Measurements from ENCODE around the gene DLK1. TPM values are rescaled to one million over a fixed set of nuclear protein-coding genes. Genes with fewer than 3 reads are reported as not detected.

Gene DLK1
- total RNA-seq, 2 experiments from 2014 or later: not detected

DNA sequence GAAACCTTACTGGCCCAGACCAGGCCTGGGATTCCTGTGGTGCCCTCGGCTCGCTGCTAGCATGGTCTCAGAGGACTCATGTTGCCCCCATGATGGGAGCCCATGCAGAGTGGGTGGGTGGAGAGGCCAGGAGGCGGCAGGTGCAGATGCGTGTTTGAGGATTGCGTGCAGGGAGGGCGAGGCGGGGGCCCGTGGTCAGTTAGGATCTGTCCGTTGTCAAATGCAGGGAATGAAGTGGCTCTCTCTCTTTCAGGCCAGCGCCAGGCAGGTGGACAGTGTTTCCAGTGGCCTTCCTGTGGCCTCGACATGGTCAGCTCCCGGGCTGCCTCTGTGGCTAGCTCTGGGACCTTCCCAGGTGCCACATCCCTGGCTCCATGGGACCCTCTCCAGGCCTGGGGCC is 39.3 kb upstream of the DLK1 start:
- H3K4me3 Mint-ChIP-seq: no peak overlapping the region
- H3K27ac Mint-ChIP-seq: no peak overlapping the region
- DNase-seq (no peak), ATAC-seq (no peak)
- no peaks in the 10 kb centered on the region for H3K4me1 Mint-ChIP-seq
- no peaks in the 10 kb centered on the region for H3K9me3 Mint-ChIP-seq (ENCODE audit: low read depth)
- H3K36me3 Mint-ChIP-seq: no peaks in the 10 kb centered on the region
- CTCF ChIA-PET: no interaction called here
- no peaks in the 10 kb centered on the region for H3K27me3 Mint-ChIP-seq

DNA sequence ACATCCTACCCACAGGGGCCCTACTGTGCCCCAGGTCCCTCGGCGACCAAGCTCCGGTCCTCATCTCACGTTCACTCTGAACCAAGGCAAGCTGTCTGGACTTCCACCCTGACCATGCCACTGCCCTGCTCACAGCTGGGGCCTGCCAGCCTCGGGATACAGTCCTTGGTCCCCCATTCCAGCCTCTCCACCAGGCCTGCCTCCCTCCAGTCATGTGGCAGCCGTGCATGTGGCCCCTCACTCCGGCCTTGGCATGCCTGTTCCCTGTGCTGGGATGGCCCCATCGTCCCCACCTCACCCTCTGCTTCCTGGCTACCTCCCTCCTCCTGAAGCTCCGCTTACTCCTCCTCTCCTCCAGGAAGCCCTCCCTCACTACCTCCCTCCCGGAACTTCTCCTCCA is 38.6 kb upstream of the DLK1 start:
- CTCF ChIA-PET: interaction anchor here (1.3 kb wide), 1 partner anchor 43 kb away, joined by 3 read pairs; no protein-coding TSS in a partner anchor
- ATAC-seq: no peak
- no peaks in the 10 kb centered on the region for H3K27me3 Mint-ChIP-seq

DNA sequence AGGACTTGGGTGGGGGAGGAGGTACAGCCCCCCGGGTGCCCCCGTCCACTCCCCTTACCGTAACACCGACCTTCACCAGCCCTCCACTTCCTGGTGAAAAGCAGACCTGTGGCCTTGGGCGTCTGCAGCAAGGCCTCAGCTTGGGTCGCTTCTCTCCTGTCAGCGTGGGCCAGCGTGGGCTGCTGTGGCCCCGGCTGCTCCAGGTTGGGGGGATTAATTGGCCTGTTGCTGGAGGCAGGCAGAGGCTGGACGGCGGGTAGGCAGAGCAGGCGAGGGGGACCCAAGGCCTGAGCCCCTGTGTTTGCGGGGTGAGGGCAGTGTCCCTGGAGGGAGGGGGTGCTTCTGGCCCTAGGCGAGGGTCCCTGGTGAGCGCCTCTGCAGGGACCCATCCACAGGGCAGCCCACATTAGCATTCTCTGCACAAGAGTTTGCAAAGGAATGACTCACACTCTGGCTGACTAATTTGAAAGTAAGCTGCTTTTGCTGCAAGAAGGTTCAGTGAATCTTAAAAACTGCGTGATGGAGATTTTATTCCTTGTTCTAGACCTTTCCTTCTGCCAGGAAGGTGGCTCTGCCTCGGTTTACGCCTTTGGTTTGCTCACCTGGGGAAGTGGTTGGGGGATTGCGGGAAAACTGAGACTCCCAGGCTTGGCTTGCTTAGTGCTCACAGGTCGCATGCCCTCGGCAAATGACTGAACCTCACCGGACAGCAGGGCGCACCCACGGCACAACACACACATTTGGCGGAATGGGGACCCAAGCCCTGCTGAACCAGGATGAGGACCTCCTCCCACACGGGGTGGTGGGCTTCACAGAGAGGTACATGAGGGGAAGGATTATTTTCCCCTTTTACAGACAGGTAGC is 37.9 kb upstream of the DLK1 start:
- Mint-ChIP-seq H3K4me1 (no peaks in the 10 kb centered on the region), H3K4me3 (no peak overlapping the region), H3K27me3 (no peaks in the 10 kb centered on the region), H3K9me3 (ENCODE audit: low read depth) (no peaks in the 10 kb centered on the region), H3K27ac (no peak overlapping the region), H3K36me3 (no peaks in the 10 kb centered on the region)
- DNase-seq (no peak), ATAC-seq (no peak)
- CTCF ChIA-PET: interaction anchor here (1.3 to 1.5 kb wide), 2 partner anchors 26 to 44 kb away, joined by 3 read pairs; no protein-coding TSS in a partner anchor

More for the DNA sequence above, 38.6 kb upstream of the DLK1 start:
- DNase-seq: no peak
- no peak overlapping the region for H3K27ac Mint-ChIP-seq
- no peaks in the 10 kb centered on the region for H3K9me3 Mint-ChIP-seq (ENCODE audit: low read depth)
- no peaks in the 10 kb centered on the region for H3K4me1 Mint-ChIP-seq
- no peaks in the 10 kb centered on the region for H3K36me3 Mint-ChIP-seq
- H3K4me3 Mint-ChIP-seq: no peak overlapping the region

DNA sequence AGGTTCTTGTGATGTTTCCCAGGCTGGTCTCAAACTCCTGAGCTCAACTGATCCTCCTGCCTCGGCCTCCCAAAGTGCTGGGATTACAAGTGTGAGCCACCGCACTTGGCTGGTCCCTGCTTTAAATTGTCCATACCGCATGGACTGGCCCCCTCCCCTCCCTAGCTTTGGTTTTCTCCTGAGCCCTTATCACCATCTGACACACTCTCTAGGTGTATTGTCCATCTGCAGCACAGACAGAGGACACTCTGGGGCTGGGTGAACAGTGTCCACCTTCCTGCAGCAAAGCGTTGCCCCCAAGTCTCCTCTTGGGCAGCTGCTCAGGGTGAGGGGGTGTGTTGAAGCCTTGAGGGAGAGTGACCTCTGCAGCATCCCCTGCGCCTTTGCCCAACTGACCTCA is 36.0 kb upstream of the DLK1 start:
- Mint-ChIP-seq H3K27me3 (no peaks in the 10 kb centered on the region), H3K4me1 (no peaks in the 10 kb centered on the region), H3K36me3 (no peaks in the 10 kb centered on the region), H3K4me3 (no peak overlapping the region), H3K27ac (no peak overlapping the region), H3K9me3 (ENCODE audit: low read depth) (no peaks in the 10 kb centered on the region)
- DNase-seq (no peak), ATAC-seq (no peak)
- CTCF ChIA-PET: no interaction called here

DNA sequence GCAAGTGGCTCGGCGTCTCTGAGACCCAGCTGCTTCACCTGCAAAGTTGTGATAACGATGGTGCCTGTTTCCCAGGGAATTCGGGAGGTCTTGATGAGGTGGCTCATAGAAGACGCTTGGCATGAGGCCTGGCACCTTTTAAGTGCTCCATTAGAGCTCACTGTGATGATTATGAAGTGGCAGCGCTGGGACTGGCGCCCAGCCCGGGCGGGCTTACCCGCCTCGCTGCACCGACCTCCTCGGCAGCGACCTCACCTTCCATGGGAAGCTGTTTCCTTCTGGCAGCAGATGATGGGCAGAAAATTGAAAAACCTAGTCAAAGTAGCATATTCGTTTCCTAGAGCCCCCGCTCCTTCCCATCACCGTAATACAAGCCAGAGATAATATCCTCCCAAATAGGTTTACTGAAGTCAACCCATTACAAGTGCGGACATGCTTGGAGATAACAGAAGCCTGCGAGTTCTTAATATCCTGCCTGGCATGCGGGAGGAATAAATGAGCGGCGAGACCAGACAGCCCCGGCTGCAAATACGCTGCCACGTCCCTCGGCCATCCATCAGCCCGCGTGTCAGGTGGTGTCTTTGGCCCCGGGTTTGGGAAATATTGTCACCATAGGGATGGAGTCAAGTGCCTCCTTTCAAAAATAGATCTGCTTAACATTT is 35.2 kb upstream of the DLK1 start:
- no peaks in the 10 kb centered on the region for H3K9me3 Mint-ChIP-seq (ENCODE audit: low read depth)
- DNase-seq (no peak), ATAC-seq (no peak)
- no peak overlapping the region for H3K4me3 Mint-ChIP-seq
- H3K27ac Mint-ChIP-seq: no peak overlapping the region
- H3K36me3 Mint-ChIP-seq: no peaks in the 10 kb centered on the region
- CTCF ChIA-PET: no interaction called here
- H3K27me3 Mint-ChIP-seq: peaks cover 2% of the 10 kb centered on the region
- H3K4me1 Mint-ChIP-seq: no peaks in the 10 kb centered on the region

DNA sequence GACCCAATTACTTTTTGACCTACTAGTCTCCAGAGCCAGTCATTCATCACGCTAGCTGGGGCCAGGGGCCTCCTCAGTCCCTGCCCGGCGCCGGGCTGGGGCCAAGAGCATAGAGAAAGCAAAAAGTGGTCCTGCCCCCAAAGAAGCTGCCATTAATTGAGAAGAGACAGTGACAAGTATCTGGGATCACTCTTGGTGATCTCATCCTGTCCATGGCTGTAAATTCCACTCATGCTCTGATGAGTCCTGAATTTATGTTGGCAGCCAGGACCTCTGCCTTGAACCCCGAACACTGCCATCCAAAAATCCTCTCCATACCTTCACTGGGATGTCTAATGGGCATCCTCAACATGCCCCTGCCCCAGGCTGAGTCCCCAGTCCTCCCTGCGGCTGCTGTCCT is 34.4 kb upstream of the DLK1 start:
- Mint-ChIP-seq H3K36me3 (no peaks in the 10 kb centered on the region), H3K9me3 (ENCODE audit: low read depth) (no peaks in the 10 kb centered on the region)

DNA sequence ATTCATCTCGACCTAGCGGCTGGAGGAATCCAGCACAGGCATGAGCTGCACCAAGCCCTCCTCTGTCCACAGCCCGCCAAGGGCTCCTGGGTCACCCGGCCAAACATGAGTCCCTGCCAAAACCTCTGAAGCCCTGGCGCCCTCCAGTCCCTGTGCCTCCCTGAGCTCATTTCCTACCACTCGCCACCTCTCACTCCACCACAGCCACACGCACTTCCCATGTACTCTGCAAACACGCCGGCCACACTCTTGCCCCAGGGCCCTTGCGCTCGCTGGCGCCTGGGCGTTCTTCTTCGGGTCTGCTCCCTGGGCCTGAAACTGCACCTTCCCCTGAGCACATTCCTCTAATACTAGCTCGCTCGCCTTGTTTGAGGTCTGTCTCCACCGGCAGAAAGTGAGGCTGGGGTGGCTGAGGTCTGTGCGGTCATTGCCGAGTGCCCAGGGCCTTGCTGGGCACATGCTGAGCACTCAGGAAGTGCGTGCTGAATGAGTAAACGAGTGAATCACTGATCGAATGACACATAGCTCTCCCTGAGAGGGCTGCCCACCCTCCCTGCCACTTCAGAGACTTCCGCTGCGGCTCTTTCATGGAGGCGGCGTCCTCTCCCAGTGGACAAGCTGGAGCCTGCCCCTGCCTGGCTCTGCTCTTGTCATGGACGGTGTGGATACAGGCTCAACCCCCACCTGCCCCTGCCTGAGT is 33.7 kb upstream of the DLK1 start:
- Mint-ChIP-seq H3K27ac (no peak overlapping the region), H3K36me3 (no peaks in the 10 kb centered on the region), H3K9me3 (ENCODE audit: low read depth) (no peaks in the 10 kb centered on the region), H3K27me3 (peaks cover 2% of the 10 kb centered on the region), H3K4me1 (no peaks in the 10 kb centered on the region), H3K4me3 (no peak overlapping the region)
- no peak for ATAC-seq
- CTCF ChIA-PET: no interaction called here
- DNase-seq: no peak

More for the DNA sequence above, 34.4 kb upstream of the DLK1 start:
- Mint-ChIP-seq H3K27ac (no peak overlapping the region), H3K4me1 (no peaks in the 10 kb centered on the region), H3K4me3 (no peak overlapping the region), H3K27me3 (peaks cover 2% of the 10 kb centered on the region)
- no peak for ATAC-seq
- DNase-seq: no peak
- CTCF ChIA-PET: no interaction called here

DNA sequence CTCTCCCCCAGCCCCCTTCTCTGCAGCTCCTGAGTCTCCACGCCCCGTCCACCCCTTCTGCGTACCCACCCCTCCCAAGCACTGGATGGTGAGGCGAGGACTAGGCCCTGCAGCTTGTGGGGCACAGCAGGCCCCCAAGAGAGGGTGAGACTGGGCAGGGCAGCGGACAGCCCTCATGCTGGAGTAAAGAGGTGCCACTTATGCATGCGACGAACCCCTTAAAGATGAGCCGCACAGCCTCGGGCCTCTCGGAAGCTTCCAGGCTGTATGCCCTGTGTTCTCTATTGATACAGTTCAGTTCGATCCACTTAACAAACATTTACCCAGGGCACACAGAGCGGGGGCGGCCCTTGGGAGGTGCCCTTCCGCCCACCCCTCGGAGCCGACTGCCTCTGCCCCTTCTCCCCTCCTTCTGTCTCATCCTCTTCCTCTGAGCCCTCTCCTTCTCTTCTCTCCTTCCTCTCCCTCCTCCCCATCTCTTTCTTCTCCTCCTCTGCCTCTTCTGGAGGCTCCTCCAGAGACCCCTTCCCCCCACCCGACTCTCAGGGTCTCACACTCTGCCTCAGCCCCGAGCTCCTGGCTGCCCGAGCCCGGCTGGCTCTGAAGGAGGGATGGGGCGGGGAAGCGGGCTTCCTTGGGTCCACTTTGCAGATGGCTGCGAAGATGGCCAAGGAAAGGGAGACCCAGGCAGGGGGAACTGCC is 32.7 kb upstream of the DLK1 start:
- Mint-ChIP-seq H3K27ac (no peak overlapping the region), H3K4me3 (no peak overlapping the region), H3K36me3 (no peaks in the 10 kb centered on the region), H3K27me3 (peaks cover 4% of the 10 kb centered on the region), H3K4me1 (no peaks in the 10 kb centered on the region), H3K9me3 (ENCODE audit: low read depth) (no peaks in the 10 kb centered on the region)
- DNase-seq (no peak), ATAC-seq (no peak)
- CTCF ChIA-PET: no interaction called here

DNA sequence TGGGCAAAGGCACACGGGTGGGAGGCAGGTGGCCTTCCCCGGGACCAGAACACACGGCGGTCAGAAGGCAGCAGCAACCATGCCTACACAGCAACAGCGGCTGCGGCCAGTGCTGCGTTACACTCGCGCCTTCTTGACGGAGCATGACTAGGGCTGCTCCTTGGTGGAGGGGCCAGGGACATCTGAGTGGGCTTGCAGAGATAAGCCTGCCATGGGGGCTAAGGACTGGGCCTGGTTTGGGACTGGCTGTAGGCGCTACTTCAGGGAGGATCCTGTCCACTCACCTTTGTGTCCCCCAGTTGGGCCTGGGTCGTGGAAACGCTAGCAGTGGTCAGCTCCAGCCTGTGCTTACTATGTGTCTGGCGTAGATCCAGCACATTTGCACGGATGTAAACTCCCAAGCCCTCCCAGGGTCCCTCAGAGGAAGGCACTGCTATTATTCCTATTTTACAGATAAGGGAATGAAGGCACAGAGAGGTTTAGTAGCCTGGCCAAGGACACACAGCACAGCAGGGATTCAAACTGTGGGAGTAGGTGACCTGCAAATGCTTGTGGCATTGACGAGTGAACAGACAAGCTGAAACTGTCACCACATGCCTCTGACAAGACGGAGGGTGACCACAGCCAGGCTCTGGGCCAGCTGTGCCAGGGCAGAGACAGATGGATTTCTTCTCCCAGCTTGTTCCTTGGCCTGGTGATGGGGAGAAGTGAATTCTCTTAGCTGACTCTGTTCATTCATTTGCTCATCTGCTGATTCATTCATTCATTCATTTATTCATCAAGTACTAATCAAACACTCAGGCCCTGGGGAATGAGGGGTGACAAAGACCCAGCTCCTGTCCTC is 31.9 kb upstream of the DLK1 start:
- H3K4me3 Mint-ChIP-seq: no peak overlapping the region
- H3K9me3 Mint-ChIP-seq (ENCODE audit: low read depth): no peaks in the 10 kb centered on the region
- H3K27me3 Mint-ChIP-seq: peaks cover 4% of the 10 kb centered on the region
- ATAC-seq (no peak), DNase-seq (no peak)
- no peak overlapping the region for H3K27ac Mint-ChIP-seq
- H3K36me3 Mint-ChIP-seq: no peaks in the 10 kb centered on the region
- no peaks in the 10 kb centered on the region for H3K4me1 Mint-ChIP-seq
- CTCF ChIA-PET: no interaction called here

DNA sequence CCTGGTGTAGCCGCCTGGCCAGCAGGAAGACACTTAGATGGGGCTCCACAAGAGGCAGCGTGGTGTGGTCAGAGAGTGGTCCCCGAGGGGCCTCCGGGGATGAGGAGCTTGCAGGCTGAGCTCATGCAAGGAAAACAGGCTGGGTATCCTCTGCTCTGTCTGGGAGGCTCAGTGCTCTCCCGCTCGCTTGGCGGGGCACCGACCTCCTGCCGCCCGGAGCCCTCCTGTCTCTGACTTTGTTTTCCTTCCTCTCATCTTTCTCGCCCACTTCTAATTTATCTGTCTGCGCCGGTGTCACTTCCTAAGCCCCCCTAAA is 31.3 kb upstream of the DLK1 start:
- CTCF ChIA-PET: no interaction called here
- H3K36me3 Mint-ChIP-seq: no peaks in the 10 kb centered on the region
- no peaks in the 10 kb centered on the region for H3K4me1 Mint-ChIP-seq
- peaks cover 4% of the 10 kb centered on the region for H3K27me3 Mint-ChIP-seq
- no peak for DNase-seq
- no peak overlapping the region for H3K27ac Mint-ChIP-seq
- no peak overlapping the region for H3K4me3 Mint-ChIP-seq
- ATAC-seq: no peak
- no peaks in the 10 kb centered on the region for H3K9me3 Mint-ChIP-seq (ENCODE audit: low read depth)

DNA sequence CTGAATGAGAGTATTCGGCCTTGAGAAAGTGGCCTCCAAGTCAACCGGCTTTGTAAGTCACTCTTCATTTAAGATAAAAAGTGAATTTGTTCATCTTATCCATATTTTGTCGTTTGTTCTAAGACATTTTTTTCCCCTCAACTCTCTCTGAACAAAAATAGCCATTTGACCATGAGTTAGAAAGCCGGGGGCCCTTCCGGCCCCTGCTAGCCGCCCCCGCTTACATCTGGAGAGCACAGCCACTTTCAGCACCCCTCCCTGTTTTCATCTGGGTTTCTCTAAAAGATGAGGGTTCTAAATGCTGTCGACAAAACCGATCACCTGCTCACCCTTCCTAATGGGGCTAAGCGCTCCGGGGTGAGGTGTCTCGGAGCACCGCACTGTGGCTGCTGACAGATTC is 30.7 kb upstream of the DLK1 start:
- CTCF ChIA-PET: no interaction called here
- Mint-ChIP-seq H3K27me3 (peaks cover 4% of the 10 kb centered on the region), H3K36me3 (no peaks in the 10 kb centered on the region), H3K4me3 (no peak overlapping the region), H3K27ac (no peak overlapping the region), H3K9me3 (ENCODE audit: low read depth) (no peaks in the 10 kb centered on the region), H3K4me1 (no peaks in the 10 kb centered on the region)
- no peak for DNase-seq
- ATAC-seq: no peak

DNA sequence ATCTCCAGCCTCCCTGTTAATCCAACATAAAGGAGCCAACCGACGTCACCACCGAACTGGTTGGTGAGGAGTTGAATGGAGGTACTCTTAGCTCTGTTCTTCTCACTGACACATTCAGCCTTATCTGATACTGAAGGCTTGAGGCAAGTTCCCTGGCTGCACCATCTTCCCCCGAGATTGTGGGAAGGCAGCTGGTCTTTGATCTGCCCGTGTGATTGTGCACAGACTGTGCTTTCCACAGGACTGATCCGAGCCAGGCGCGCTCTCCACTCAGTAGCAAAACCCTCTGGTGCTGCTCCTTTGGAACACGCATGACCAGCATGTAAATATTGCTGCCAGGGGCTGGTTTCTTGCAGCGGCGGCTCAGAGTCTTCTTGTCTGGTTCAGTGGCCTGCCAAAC is 30.1 kb upstream of the DLK1 start:
- CTCF ChIA-PET: no interaction called here
- ATAC-seq: no peak
- no peak overlapping the region for H3K4me3 Mint-ChIP-seq
- no peaks in the 10 kb centered on the region for H3K9me3 Mint-ChIP-seq (ENCODE audit: low read depth)
- peaks cover 4% of the 10 kb centered on the region for H3K27me3 Mint-ChIP-seq
- no peak overlapping the region for H3K27ac Mint-ChIP-seq
- H3K36me3 Mint-ChIP-seq: no peaks in the 10 kb centered on the region
- H3K4me1 Mint-ChIP-seq: no peaks in the 10 kb centered on the region
- no peak for DNase-seq

DNA sequence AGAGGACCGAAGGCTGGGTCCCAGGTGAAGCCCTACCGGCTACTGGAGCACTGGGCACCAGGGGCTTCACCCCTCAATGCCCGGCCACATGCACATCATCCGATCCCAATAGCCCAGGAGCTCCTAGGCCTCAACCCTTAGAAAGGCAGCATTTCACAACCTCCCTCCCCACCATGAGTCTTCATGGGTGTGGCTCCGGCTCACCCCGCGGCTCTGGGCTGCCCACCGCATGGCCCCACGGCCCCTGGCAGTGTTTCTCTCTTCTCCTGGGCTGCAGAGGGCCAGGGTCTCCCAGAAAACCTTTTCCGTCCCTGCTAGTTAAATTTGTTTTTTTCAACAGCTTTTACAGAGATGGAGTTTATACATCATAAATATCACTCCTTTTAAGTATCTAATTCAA is 28.6 kb upstream of the DLK1 start:
- Mint-ChIP-seq H3K4me1 (no peaks in the 10 kb centered on the region), H3K27me3 (peaks cover 4% of the 10 kb centered on the region), H3K27ac (no peak overlapping the region), H3K9me3 (ENCODE audit: low read depth) (no peaks in the 10 kb centered on the region), H3K4me3 (no peak overlapping the region), H3K36me3 (no peaks in the 10 kb centered on the region)
- no peak for DNase-seq
- ATAC-seq: no peak
- CTCF ChIA-PET: no interaction called here

Measured in activated CD8-positive, alpha-beta memory T cell treated with anti-CD3 and anti-CD28 coated beads, Interleukin-2, amount 10 ng/mL, durations not matched to agents 7 days and 5 days (primary cell).